Measurements from ENCODE around the gene ADAP1.

GRCh38 chr7:879706-880105, 74.8 kb downstream of the ADAP1 start:
- TF ChIP-seq CTCF (IDR thresholded peaks at IDR 0.05) (no peak), POLR2A (IDR thresholded peaks at IDR 0.05) (no peak)

All from lower leg skin (tissue), 3 donors.